RPMI8226 (cell line): ENCODE results near the gene TUBB8B.
"Not testable (repeated sequence)": the region's sequence is repeated elsewhere in the genome, so short reads cannot be mapped to it uniquely, and the experiment has no call there.

ENCODE experiments used
- DNase-seq: peaks from one replicate; pipeline ENCODE4 v3.0.0-alpha.2; 2015

TUBB8B gene

DNA sequence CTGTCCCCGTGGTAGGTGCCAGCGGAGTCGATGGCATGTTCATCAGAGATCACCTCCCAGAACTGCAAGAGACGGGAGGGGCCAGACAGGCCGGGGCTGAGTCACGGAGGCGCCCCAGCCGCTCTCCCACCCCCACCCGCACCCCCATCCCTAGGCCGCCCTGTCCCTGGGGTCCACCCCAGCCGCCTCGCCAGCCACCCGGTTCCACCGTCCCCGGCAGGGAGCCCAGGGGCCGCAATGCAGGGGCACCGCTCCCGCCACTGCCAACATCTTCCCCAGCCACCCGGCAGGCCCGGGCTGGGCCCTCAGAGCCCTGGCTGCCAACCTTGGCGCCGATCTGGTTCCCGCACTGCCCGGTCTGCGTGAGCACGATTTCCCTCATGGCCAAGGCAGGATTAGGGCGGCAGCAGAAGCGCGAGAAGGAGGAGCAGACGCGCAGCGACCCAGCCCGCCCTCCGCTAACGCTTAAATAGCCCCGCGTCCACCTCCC lies at the start of gene TUBB8B:
Gene TUBB8B (minus strand): TSS at position 440 of the 490 bp plus-strand sequence. CDS start 58 bp downstream, at position 382.
- not testable (repeated sequence) for DNase-seq

DNA sequence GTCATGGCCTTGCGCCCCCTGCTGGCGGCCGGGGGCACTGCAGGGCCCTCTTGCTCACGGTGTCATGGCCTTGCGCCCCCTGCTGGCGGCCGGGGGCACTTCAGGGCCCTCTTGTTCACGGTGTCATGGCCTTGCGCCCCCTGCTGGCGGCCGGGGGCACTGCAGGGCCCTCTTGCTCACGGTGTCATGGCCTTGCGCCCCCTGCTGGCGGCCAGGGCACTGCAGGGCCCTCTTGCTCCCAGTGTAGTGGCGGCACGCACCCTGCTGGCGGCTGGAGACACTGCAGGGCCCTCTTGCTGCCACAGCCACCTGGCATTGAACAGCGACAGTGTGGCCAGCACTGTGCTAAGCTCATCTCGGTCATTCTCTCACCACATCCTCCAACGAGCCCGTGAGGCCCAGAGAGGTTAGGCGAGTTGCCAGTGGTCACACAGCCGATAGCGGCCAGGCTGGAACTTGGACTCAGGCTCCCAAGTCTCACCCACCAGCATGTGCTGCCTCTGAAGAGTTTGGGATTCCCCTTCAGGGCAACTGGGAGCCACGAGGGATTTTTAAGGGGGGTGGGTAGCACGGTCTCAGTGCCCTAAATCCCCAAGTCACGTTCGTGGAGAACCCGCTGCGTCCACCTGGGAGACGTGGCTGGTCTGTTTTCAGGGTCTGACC lies 48.0 kb upstream of the TUBB8B start:
- not testable (repeated sequence) for DNase-seq

DNA sequence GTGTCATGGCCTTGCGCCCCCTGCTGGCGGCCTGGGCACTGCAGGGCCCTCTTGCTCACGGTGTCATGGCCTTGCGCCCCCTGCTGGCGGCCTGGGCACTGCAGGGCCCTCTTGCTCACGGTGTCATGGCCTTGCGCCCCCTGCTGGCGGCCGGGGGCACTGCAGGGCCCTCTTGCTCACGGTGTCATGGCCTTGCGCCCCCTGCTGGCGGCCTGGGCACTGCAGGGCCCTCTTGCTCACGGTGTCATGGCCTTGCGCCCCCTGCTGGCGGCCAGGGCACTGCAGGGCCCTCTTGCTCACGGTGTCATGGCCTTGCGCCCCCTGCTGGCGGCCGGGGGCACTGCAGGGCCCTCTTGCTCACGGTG lies 47.3 kb upstream of the TUBB8B start:
- not testable (repeated sequence) for DNase-seq

DNA sequence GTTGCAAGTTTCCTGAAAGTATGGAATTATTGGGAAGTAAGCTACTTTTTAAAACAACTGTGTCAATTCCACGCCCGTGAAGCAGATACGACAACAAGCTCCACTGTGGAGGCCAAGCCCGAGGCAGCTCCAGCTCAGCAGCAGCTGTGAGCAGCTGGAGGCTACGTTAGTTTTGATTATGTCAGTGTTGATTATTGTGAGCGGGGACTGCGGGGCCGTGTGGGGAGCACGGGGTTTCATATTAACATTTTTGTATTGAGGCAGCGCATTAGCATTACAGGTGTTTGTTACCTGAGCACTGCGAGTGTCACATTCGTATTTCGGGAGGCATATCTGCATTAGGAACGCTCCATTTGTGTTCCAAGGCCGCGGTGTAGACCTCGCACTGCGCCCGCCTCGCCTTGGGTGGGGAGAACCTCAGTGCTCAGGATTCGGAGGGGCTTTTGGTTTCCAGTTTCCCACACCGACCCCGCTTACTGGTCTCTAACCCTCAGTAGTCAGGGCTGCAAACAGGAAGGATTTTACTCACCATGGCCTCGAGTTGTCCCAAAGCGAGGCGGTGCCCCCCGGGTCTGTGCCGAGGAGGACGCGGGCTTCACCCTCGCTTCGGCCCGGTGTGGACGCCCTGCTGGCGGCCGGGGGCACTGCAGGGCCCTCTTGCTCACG lies 46.8 kb upstream of the TUBB8B start:
- DNase-seq: not testable (repeated sequence)

DNA sequence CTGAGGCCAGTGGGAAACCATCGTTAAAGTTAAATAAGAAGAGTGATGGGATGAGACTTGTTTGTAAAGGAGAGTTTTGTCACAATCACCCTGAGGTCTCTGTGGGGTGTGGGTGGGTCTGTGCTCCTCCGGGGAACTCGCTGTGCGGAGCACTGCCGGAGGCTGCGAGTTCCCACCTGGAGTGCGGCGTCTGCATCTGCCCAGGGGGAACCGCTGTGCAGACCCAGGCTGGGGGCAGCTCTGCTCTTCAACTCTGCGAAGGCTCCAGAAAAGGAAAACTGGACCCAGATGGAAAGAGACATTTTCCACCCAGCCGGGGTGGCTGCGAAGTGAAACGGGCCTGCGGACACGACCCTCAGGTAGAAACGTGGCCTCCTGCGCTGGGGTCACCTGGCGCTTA lies 46.2 kb upstream of the TUBB8B start:
- DNase-seq: not testable (repeated sequence)

DNA sequence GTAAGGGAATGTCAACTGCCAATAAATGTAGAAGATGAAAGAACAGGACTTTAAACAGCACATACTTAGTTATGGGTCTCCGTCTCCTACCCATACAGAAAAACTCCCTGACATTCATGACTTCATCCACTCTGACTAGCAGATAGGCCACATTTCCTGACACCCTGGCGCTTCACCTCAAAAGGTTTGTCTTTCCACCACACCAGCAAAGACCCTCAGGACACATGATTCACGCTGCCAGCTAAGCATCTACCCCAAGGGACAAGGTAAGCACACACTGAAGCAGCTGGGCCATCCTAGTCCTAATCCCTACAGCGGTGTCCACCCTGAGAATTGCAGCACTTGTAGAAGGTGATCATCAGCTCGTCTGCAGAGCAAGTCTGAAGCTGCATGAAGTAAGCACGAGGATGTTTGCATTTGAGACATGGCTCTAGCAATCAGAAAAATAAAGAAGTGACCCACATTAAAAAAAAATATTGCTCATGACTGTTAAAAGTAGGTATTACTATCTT lies 44.5 kb upstream of the TUBB8B start:
- not testable (repeated sequence) for DNase-seq

DNA sequence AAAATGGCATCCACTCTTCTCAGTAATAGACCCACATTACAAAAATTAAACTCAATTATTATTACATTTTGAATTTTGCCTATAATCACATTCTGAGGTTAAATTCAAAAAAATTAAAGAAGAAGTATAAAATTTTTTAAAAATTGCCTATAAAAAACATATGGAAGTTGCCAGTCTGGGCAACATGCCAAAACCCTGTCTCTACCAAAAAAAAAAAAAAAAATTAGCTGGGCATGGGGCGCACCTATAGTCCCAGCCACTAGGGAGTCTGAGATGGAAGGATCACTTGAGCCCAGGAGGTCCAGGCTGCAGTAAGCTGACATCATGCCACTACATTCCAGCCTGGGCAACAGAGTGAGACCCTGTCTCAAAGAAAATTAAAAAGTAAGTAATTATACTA lies 42.1 kb upstream of the TUBB8B start:
- peak; percentile 62 for DNase-seq

DNA sequence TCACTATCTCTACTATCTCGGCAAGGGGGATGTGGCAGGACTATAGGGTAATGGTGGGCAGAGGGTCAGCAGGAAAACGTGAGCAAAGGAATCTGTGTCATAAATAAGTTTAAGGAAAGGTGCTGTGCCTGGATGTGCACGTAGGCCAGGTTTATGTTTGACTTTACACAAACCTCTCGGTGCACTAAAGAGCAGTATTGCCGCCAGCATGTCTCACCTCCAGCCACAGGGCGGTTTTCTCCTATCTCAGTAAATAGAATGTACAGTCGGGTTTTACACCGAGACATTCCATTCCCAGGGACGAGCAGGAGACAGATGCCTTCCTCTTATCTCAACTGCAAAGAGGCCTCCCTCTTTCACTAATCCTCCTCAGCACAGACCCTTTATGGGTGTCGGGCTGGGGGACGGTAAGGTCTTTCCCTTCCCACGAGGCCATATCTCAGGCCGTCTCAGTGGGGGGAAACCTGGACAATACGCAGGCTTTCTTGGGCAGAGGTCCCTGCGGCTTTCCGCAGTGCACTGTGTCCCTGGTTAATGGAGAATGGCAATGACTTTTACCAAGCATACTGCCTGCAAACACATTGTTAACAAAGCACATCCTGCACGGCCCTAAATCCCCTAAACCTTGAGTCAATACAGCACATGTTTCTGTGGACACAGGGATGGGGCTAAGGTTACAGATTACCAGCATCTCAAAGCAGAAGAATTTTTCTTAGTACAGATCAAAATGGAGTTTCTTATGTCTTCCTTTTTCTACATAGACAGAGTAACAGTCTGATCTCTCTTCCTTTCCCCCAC lies 41.2 kb upstream of the TUBB8B start:
- DNase-seq: not testable (repeated sequence)

DNA sequence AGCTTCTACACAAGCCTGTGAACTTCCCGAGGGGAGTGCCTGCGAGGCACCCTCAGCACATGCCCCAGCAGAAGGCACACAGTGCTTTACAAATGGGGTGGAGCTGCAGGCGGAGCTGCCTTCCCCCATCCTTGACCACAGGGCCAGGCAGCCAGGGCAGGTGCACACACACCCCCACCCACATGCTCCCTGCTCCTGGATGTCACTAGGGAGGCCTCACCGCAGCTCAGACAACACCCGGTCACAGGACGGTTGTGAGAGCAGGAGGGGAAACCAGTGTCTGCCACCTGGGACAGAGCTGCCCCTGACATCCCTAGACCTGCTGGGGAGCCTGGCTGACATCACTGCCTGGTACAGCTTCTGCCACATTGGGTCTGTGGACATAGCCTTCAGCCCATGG lies 39.7 kb upstream of the TUBB8B start:
- peak; percentile 86 for DNase-seq

DNA sequence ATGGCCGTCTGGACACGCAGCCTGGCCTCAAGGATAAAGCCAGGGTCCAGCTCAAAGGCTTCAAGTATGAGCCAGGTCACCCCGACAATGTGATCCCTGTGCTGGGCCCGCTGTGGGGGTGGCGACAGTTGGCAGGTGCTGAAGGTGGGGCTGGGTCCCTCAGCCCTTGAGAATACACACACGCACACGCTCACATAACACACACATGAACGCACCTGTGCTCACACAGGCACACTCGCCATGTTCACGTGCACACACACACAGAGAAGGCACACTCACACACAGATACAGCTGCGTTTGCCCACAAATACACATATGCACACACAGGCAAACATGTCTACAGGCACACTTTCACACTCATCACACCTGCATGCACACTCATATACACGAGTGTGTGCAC lies 35.4 kb upstream of the TUBB8B start:
- not testable (repeated sequence) for DNase-seq

DNA sequence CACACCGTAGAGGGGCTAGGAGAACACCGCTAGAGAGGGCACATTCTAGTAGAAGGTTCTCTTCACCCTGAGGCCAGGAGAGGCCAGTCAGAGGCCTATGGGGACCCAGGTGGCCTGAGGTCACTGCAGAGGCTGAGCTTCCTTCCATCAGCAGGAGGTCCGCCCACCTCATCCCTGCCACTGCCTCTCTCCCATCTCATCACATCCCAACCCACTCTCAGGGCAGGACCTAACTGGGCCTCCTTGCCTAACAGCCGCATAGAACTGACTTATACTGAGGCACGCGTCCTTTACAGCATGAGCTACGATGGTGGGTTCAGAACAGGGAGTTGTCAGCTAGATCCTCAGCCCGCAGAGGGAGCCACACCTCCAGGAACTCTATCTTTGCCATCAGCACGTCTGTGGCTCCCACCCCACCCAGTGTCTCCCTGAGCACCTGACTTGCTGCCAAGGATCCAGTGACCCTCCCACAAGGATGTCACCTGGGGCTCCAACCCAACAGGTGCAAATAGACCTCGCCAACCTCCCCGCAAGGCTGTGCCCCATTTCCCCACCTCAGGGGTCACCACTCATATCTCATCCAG lies 33.3 kb upstream of the TUBB8B start:
- peak; percentile 33 for DNase-seq

DNA sequence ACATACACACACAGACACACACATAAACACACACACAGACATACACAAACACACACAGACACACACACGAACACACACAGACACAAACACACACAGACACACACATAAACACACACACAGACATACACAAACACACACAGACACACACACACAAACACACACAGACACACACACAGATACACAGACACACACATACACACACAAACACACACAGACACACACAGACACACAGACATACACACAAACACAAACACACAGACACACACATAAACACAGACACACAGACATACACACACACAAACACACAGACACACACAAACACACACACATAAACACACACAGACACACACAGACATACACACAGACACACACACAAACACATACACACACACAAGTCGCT lies 31.5 kb upstream of the TUBB8B start:
- not testable (repeated sequence) for DNase-seq

DNA sequence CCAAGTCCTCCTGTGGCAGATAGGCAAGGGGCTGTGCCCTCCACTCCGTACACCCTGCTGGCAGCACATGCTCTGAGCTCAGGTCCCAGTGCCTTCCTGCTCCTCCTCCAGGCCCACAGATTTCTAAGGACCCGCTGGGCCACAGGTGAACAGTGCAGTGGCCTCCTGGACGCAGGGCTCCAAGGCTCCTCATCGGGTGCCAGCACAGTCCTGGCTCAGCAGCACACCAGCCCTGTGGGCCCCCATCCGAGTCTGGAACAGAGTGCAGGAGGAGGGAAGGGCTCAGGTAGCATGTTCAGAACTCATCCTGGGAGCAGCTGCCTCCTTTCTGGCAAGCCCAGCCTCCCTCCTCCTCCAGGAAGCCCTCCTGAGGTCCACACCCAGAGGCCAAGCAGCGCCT lies 30.8 kb upstream of the TUBB8B start:
- not testable (repeated sequence) for DNase-seq

DNA sequence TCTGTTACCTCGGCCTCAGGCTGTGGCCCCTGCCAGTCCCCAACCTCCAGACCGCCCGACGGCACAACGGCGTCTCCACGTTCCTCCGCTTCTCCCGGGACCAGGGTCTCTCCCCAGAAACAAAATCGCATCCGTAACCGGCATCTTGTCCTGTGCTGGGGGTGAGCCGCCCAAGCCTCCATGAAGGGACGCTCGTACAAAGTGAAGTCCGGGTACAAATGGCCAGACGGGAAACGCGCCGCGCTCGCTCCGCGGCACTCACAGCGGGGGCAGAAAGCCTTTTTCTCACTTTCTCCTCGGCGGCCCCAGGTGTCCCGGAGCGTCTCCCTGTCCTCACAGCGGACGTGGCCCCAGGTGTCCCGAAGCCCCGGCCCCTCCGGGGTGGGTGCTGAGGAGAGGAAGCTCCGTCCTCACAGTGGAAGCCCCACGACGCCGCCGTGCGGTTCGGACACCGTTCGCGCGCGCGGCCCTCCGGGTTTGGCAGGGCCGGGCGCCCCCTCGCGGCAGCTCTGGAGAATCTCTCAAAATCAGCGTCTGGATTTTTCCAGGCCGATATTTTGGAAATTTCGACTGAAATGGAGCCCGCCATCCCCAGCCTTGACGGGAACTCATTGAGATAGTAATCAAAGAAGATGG lies 26.2 kb upstream of the TUBB8B start:
- not testable (repeated sequence) for DNase-seq

DNA sequence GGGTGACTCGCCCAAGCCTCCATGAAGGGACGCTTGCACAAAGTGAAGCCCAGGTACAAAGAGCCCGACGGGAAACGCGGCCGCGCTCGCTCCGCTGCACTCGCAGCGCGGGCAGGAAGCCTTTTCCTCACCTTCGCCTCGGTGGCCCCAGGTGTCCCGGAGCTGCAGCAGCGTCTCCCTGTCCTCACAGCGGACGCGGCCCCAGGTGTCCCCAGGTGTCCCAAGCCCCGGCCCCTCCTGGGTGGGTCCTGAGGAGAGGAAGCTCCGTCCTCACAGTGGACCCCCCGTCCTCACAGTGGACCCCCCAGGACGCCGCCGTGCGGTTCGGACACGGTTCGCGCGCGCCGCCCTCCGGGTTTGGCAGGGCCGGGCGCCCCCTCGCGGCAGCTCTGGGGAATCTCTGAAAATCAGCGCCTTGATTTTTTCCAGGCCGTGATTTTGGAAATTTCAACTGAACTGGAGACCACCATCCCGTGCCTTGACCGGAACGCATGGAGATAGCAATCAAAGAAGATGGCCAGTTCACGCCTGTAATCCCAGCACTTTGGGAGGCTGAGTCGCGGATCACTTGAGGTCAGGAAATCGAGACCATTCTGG lies 23.9 kb upstream of the TUBB8B start:
- DNase-seq: peak; percentile 36

DNA sequence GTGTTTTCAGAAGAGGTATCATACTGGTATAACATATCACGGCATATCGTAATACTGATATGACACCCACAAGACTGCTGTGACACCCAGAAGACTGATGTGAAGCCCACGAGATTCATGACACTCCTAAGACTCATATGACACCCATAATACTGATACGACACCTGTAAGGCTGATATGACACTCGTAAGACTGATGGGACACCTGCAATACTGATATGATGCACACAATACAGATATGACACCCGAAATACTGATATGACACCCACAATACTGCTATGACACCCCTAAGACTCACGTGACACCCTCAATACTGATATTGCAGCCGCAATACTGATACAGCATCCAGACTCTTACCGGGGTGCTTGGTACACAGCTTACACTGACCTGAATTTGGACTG lies 18.3 kb upstream of the TUBB8B start:
- DNase-seq: not testable (repeated sequence)

DNA sequence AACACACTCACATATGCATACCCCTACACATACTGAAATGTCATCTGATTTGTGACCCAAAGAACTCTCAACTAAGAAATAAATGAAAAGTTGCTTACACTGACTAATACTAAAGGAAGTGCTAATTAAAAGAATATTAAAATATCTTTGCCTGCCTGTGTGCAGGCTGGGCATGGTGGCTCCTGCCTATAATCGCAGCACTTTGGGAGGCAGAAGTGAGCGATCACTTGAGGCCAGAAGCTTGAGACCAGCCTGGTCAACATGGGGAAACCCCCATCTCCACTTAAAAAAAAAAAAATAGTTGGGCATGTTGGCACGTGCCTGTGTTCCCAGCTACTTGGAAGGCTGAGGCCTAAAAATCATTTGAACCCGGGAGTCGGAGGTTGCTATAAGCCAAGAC lies 14.9 kb upstream of the TUBB8B start:
- not testable (repeated sequence) for DNase-seq

DNA sequence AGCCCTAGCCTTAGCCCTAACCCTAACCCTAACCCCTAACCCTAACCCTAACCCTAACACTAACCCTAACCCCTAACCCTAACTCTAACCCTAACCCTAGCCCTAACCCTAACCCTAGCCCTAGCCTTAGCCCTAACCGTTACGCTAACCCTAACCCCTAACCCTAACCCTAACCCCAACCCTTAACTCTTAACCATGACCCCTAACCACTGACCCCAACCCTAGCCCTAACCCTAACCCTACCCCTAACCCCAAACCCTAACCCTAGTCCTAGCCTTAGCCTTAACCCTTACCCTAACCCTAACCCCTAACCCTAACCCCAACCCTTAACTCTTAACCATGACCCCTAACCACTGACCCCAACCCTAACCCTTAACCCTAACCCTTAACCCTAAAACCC lies 14.2 kb upstream of the TUBB8B start:
- DNase-seq: peak; percentile 24

DNA sequence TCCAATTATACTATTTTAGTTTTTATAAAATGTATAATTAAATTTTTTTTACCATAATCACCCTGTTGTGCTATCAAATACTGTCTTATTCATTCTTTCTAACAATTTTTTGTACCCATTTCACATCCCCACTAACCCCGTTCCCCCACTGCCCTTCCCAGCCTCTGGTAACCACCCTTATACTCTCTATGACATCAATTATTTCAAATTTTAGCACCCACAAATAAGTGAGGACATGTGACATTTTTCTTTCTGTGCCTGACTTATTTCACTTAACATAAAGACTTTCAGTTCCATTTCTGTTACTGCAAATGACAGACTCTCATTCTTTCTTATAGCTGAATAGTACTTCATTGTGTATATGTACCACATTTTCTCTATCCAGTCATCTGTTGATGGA lies 5.0 kb upstream of the TUBB8B start:
- not testable (repeated sequence) for DNase-seq

DNA sequence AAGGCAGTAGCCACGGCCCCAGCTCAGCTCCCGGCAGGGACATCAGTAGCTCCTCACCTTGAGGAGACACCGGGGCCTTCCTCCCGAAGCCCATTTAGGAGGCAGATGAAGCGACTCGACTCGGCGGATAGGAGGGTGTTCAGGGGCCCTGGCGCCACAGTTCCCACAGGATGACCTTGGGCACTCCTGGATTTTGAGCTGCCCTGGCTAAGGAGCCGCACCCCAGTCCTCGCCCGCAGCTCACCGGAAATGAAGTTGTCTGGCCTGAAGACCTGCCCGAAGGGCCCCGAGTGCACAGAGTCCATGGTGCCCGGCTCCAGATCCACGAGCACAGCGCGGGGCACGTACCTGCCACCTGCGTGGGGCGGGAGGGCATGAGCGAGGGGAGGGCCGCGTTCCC lies 719 bp downstream of the TUBB8B start:
- DNase-seq: not testable (repeated sequence)

DNA sequence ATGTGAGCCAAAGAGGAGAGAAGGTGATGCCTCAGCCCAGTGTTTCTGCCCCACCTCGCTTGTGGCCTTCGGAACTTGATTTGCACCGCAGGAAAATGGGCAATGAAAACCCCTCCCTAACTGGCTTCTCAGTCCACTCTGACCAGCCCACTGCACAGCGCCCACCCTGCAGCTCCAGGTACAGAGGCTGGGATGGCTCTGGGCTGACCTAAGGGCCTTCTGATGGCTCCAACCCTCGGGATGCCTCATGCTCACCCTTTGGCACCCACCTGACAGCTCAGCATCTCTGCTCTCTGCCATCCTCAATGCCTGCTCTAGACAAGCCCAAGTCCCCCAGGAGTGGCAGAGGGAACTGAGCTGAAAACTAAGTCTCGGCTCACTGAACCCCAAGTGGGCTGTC lies 36.2 kb downstream of the TUBB8B start:
- not testable (repeated sequence) for DNase-seq

DNA sequence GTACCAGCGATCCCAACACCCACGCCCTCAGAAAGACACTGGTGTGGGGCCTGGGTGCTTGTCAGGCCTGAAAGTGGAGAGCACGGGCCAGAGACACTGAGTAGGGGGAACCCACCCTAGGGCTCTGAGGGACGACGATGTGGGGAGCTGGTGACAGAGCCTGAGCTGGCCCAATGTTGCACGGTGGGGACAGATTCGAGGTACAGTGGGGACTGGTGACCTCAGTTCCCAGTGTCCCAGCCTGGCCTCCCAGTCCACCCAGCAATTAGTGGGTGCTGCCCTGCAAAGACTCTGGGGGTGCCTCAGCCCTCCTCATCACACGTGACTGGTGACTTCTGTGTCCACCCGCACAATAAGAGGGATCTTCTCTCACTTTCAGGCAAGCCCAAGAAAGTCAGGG lies 36.6 kb downstream of the TUBB8B start:
- not testable (repeated sequence) for DNase-seq
